ENCODE results near the gene BHLHE23. TPM values are rescaled to one million over a fixed set of nuclear protein-coding genes. Genes with fewer than 3 reads are reported as not detected.

The BHLHE23 gene
- total RNA-seq, 1 experiment from 2014 or later, result not detected

DNA sequence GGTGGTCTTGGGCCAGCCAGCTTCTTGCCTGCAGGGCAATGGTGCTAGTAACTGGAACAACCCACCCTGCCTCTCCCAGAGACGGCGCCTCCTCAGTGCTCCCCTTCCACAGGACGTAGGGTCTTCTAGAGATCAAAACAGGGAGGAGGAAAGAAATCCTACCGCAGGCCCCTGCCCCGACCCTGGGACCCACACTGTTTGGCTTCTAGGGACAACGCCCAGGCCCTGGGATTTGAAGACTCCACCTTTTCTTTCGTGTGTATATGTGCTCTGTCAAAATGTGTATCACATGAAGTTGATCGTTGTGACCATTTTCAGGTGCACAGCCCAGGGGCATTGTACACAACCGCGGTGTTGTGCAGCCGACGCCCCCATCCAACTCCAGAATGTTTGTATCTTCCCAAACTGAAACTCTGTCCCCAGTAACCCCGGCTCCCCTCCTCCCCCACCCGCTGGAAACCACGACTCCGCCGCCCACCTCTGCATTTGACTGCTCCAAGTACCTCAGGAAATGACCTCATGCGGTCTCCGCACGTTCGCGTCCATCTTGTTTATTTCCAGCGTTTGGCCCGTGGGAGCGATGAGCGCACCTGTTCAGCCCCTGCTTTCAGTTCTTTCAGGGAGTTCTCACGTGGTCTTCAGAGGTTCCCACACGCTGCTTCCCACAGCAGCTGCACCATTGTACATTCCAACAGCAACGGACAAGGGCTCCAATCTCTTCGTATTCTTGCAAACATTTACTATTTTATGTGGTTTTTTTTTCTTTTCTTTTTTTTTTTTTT lies 3.4 kb upstream of the BHLHE23 start:
- no peaks in the 10 kb centered on the region for H3K4me1 ChIP-seq (replicated peaks; ENCODE audit: insufficient read depth)
- H3K4me3 ChIP-seq, result no peak overlapping the region
- POLR2A ChIA-PET (ENCODE audit: unreplicated experiment), result no interaction called here
- intact Hi-C loops (cut with micrococcal nuclease; ENCODE audit: unreplicated experiment), result loop anchor here (1.0 to 2.0 kb wide), 4 partner anchors 38 to 188 kb away; no protein-coding TSS in a partner anchor
- no peaks in the 10 kb centered on the region for H4K20me1 ChIP-seq (ENCODE audit: insufficient read depth)
- H3F3A ChIP-seq (ENCODE audit: insufficient read depth, low read depth), result no peaks in the 10 kb centered on the region
- H3K9me3 ChIP-seq (ENCODE audit: insufficient read depth, low read depth), result no peaks in the 10 kb centered on the region
- no peaks in the 10 kb centered on the region for H3K36me3 ChIP-seq (ENCODE audit: low read depth)
- no peak overlapping the region for H3K4me2 ChIP-seq
- H2AFZ ChIP-seq, result no peak overlapping the region
- BruUV-seq (replicated peaks), result no TSS peak
- CTCF ChIA-PET, result interaction anchor here (1.5 kb wide), 1 partner anchor 38 kb away, joined by 11 read pairs; no protein-coding TSS in a partner anchor
- no peak overlapping the region for H3K27ac ChIP-seq
- H3K27me3 ChIP-seq (ENCODE audit: insufficient read depth, low read depth), result peaks cover 57% of the 10 kb centered on the region
- no peak for DNase-seq
- TF ChIP-seq EZH2 (IDR thresholded peaks at IDR 0.05; ENCODE audit: low read depth), result no peak
- H3K79me2 ChIP-seq (ENCODE audit: low read depth), result no peaks in the 10 kb centered on the region
- no peaks in the 10 kb centered on the region for H3K9me2 ChIP-seq (ENCODE audit: insufficient read depth)

DNA sequence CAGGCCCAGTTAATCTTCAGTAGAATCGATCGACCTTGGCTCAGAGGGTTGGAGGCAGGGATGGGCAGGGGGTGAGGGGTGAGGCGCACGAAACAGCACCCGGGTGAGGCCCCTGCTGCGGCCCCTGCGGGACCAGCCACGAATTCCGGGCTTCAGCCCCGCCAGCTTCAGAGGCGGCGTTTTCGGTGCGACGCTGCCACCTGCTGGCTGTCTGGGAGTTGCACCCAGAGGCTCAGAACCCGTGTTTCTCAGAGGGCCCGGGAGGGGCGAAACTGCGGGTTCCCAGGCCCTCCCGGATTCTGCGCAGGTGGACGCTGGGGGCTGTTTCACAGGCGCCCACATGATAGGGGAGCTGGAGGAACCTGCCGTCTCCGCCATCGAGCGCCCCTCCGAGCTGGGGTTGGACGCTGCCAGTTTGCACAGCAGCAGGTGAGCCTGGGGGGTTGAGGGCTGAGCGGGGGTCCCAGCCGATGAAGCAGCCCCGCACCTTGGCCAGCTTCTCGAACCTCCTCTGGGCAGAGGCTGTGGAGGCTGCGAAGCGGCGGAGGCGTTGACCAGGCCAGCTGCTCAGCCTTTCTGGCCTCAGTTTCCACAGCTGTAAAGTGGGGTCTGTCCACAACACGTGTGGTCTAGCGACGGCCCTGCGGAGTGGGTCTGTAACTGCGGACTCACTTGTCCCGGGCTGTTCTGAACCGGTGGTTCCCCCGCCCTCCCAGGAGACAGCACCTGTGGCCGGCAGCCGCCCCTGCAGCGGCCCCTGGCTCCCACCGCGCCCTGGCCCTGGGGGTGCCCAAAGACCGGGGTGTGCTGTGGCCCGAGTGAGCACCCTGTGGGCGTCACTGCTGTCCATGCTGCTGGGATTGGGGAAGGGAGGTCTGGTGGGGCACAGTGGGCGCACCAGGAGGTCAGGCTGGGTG lies 2.5 kb upstream of the BHLHE23 start:
- CTCF ChIA-PET, result interaction anchor here (0.7 to 1.5 kb wide), 2 partner anchors 8 to 37 kb away, joined by 3 to 11 read pairs; no protein-coding TSS in a partner anchor
- H3K27me3 ChIP-seq (ENCODE audit: insufficient read depth, low read depth), result peaks cover 49% of the 10 kb centered on the region
- POLR2A ChIA-PET (ENCODE audit: unreplicated experiment), result interaction anchor here (0.6 kb wide), 1 partner anchor 619 kb away, joined by 5 read pairs; no protein-coding TSS in a partner anchor

DNA sequence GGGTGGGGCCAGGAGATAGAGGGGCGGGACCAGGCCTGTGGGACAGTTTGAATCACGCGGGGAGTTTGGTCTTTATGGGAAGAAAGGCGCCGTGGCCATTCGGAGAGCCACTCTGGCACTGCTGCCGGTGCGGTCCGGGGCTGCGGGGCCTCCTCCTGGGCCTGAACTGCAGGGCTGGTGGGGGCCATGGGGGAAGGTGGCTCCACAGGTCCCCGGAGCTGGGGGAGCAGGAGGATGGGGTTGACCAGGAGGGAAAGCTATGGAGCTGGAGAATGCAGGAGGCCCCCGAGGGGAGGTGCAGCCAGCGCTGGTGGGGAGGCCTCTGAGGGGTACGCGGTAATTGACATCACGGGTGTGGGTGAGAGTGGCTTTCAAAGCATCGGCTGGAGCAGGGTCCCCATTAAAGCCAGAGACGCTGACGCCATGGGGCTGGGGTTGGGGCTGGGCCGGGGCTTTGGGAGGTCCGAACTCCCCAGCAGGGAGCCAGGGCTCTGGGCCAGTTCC lies 1.8 kb upstream of the BHLHE23 start:
- Histone ChIP-seq H3K36me3 (ENCODE audit: low read depth) (no peaks in the 10 kb centered on the region), H3K9me3 (ENCODE audit: insufficient read depth, low read depth) (no peaks in the 10 kb centered on the region; the same call in 1 of the 2 replicates), H3K27ac (no peak overlapping the region), H3K27me3 (ENCODE audit: insufficient read depth, low read depth) (peaks cover 47% of the 10 kb centered on the region), H3K79me2 (ENCODE audit: low read depth) (no peaks in the 10 kb centered on the region), H3K4me1 (replicated peaks; ENCODE audit: insufficient read depth) (no peaks in the 10 kb centered on the region), H3K4me3 (no peak overlapping the region), H2AFZ (no peak overlapping the region), H3F3A (ENCODE audit: insufficient read depth, low read depth) (no peaks in the 10 kb centered on the region), H3K9me2 (ENCODE audit: insufficient read depth) (no peaks in the 10 kb centered on the region), H4K20me1 (ENCODE audit: insufficient read depth) (no peaks in the 10 kb centered on the region), H3K4me2 (peak overlapping the region; percentile 22; the same call in 1 of the 2 replicates)
- no peak for DNase-seq
- no TSS peak for BruUV-seq (replicated peaks)
- intact Hi-C loops (cut with micrococcal nuclease; ENCODE audit: unreplicated experiment), result loop anchor here (1.0 to 2.0 kb wide), 4 partner anchors 36 to 186 kb away; no protein-coding TSS in a partner anchor
- POLR2A ChIA-PET (ENCODE audit: unreplicated experiment), result interaction anchor here (0.6 kb wide), 2 partner anchors 184 to 619 kb away, joined by 5 read pairs; no protein-coding TSS in a partner anchor
- CTCF ChIA-PET, result interaction anchor here (0.7 to 1.5 kb wide), 2 partner anchors 36 to 62 kb away, joined by 3 to 11 read pairs; no protein-coding TSS in a partner anchor
- no peak for TF ChIP-seq EZH2 (IDR thresholded peaks at IDR 0.05; ENCODE audit: low read depth)
- TF ChIP-seq, protein P1, sequence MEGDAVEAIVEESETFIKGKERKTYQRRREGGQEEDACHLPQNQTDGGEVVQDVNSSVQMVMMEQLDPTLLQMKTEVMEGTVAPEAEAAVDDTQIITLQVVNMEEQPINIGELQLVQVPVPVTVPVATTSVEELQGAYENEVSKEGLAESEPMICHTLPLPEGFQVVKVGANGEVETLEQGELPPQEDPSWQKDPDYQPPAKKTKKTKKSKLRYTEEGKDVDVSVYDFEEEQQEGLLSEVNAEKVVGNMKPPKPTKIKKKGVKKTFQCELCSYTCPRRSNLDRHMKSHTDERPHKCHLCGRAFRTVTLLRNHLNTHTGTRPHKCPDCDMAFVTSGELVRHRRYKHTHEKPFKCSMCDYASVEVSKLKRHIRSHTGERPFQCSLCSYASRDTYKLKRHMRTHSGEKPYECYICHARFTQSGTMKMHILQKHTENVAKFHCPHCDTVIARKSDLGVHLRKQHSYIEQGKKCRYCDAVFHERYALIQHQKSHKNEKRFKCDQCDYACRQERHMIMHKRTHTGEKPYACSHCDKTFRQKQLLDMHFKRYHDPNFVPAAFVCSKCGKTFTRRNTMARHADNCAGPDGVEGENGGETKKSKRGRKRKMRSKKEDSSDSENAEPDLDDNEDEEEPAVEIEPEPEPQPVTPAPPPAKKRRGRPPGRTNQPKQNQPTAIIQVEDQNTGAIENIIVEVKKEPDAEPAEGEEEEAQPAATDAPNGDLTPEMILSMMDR (conservative IDR thresholded peaks at IDR 0.05), result no peak

More for the DNA sequence above, 2.5 kb upstream of the BHLHE23 start:
- no peaks in the 10 kb centered on the region for H3K36me3 ChIP-seq (ENCODE audit: low read depth)
- no peaks in the 10 kb centered on the region for H4K20me1 ChIP-seq (ENCODE audit: insufficient read depth)
- no peaks in the 10 kb centered on the region for H3F3A ChIP-seq (ENCODE audit: insufficient read depth, low read depth)
- H3K4me3 ChIP-seq, result no peak overlapping the region
- H3K79me2 ChIP-seq (ENCODE audit: low read depth), result no peaks in the 10 kb centered on the region
- intact Hi-C loops (cut with micrococcal nuclease; ENCODE audit: unreplicated experiment), result loop anchor here (1.0 to 2.0 kb wide), 4 partner anchors 37 to 187 kb away; no protein-coding TSS in a partner anchor
- H3K4me1 ChIP-seq (replicated peaks; ENCODE audit: insufficient read depth), result no peaks in the 10 kb centered on the region
- DNase-seq, result peak; percentile 60 to 79
- no TSS peak for BruUV-seq (replicated peaks)
- no peak overlapping the region for H3K27ac ChIP-seq
- H3K9me3 ChIP-seq (ENCODE audit: insufficient read depth, low read depth), result no peaks in the 10 kb centered on the region; the same call in 1 of the 2 replicates
- TF ChIP-seq, protein P1 (conservative IDR thresholded peaks at IDR 0.05), result peak; percentile 95
- TF ChIP-seq EZH2 (IDR thresholded peaks at IDR 0.05; ENCODE audit: low read depth), result no peak
- H2AFZ ChIP-seq, result no peak overlapping the region
- no peaks in the 10 kb centered on the region for H3K9me2 ChIP-seq (ENCODE audit: insufficient read depth)
- H3K4me2 ChIP-seq, result peak overlapping the region; percentile 22; the same call in 1 of the 2 replicates

Measured in PC-9 (cell line).